Smooth muscle cell (in vitro differentiated cells): ENCODE data around the gene SIX5. TPM values are rescaled to one million over a fixed set of nuclear protein-coding genes. Genes with fewer than 3 reads are reported as not detected.
"Not testable (repeated sequence)": the region's sequence is repeated elsewhere in the genome, so short reads cannot be mapped to it uniquely, and the experiment has no call there.

ENCODE experiments used
- DNase-seq: peaks from one replicate; lab custom pipeline; 2025; ENCODE audit not compliant: unreplicated experiment; lab: John Stamatoyannopoulos, UW
- H2AFZ ChIP-seq: fragments of 200-600 bp; sonication (generic); 2 replicates; pipeline ENCODE4 v1.6.0; 2016; ENCODE audit warnings: antibody characterized with exemption, low read depth, mild to moderate bottlenecking
- H3F3A ChIP-seq: fragments of 200-600 bp; sonication (generic); 2 replicates; pipeline ENCODE4 v1.6.0; 2017; ENCODE audit warnings: antibody characterized with exemption, low read depth
- H3K27ac ChIP-seq: fragments of 200-600 bp; sonication (generic); 2 replicates; pipeline ENCODE4 v1.5.1; 2016; ENCODE audit warnings: low read depth, mild to moderate bottlenecking
- H3K27me3 ChIP-seq: fragments of 200-600 bp; sonication (generic); 2 replicates; pipeline ENCODE4 v1.6.1; 2016; ENCODE audit warnings: low read depth, mild to moderate bottlenecking
- H3K36me3 ChIP-seq: fragments of 200-600 bp; sonication (generic); 2 replicates; pipeline ENCODE4 v1.5.1; 2016; ENCODE audit warnings: low read depth
- H3K4me1 ChIP-seq: fragments of 200-600 bp; sonication (generic); 2 replicates; pipeline ENCODE4 v1.5.1; 2016; ENCODE audit warnings: low read depth
- H3K4me2 ChIP-seq: fragments of 200-600 bp; sonication (generic); 2 replicates; pipeline ENCODE4 v1.6.0; 2016; ENCODE audit warnings: mild to moderate bottlenecking
- H3K4me3 ChIP-seq: fragments of 200-600 bp; sonication (generic); 2 replicates; pipeline ENCODE4 v1.5.1; 2016; ENCODE audit warnings: mild to moderate bottlenecking
- H3K79me2 ChIP-seq: fragments of 200-600 bp; sonication (generic); 2 replicates; pipeline ENCODE4 v1.6.0; 2016; ENCODE audit warnings: low read depth, mild to moderate bottlenecking
- H3K9ac ChIP-seq: fragments of 200-600 bp; sonication (generic); 2 replicates; pipeline ENCODE4 v1.6.0; 2016; ENCODE audit warnings: low read depth
- H3K9me3 ChIP-seq: fragments of 200-600 bp; sonication (generic); replicated peaks from 2 replicates; pipeline ENCODE4 v1.5.1; 2016; ENCODE audit warnings: low read depth
- H4K20me1 ChIP-seq: fragments of 200-600 bp; sonication (generic); 2 replicates; pipeline ENCODE4 v1.6.0; 2016; ENCODE audit warnings: low read depth
- WGBS: methylation state at CpG from one replicate; pipeline ENCODE4 v1.1.7; 2016; ENCODE audit warnings: low lambda C conversion rate; 5-methylcytosine and 5-hydroxymethylcytosine counted together
- polyA plus RNA-seq: library from polyadenylated mRNA; unstranded; fragments of >200 nt; fragmentation: Nextera tagmentation; extraction: Ambion mirVana; gene quantifications from 2 replicates; pipeline ENCODE4 v1.2.1, GENCODE V29; 2016
- total RNA-seq: library from RNA; depleted of rRNA; stranded (reverse); fragments of >200 nt; gene quantifications from 2 replicates; pipeline ENCODE4 v1.2.3, GENCODE V29; 2014
- TF ChIP-seq, protein P1 (sequence below): fragments of 200-600 bp; sonication (generic); IDR thresholded peaks from 2 replicates; pipeline ENCODE4 v1.5.1; 2017; ENCODE audit warnings: borderline replicate concordance, mild to moderate bottlenecking, antibody characterized with exemption; ENCODE audit not compliant: insufficient read depth, poor library complexity, severe bottlenecking

SIX5 gene
- total and polyA plus RNA-seq, 2 experiments from 2014 or later, result 10.2 to 16.0 TPM

- no peak for DNase-seq
- peaks cover 7% of the 10 kb centered on the region for H3K4me1 ChIP-seq
- no peak overlapping the region for H3K4me3 ChIP-seq
- H3K36me3 ChIP-seq, result no peaks in the 10 kb centered on the region
- peak overlapping the region; percentile 36 for H3K27ac ChIP-seq
- no peaks in the 10 kb centered on the region for H3K9me3 ChIP-seq
- H3K4me2 ChIP-seq, result no peak overlapping the region
- no peaks in the 10 kb centered on the region for H4K20me1 ChIP-seq
- H3K79me2 ChIP-seq, result no peaks in the 10 kb centered on the region
- 71% methylated on average over 8 of the region's 8 CpGs for WGBS
- no peak overlapping the region for H3K9ac ChIP-seq
- no peaks in the 10 kb centered on the region for H3K27me3 ChIP-seq
- H2AFZ ChIP-seq, result no peak overlapping the region
- TF ChIP-seq, protein P1, sequence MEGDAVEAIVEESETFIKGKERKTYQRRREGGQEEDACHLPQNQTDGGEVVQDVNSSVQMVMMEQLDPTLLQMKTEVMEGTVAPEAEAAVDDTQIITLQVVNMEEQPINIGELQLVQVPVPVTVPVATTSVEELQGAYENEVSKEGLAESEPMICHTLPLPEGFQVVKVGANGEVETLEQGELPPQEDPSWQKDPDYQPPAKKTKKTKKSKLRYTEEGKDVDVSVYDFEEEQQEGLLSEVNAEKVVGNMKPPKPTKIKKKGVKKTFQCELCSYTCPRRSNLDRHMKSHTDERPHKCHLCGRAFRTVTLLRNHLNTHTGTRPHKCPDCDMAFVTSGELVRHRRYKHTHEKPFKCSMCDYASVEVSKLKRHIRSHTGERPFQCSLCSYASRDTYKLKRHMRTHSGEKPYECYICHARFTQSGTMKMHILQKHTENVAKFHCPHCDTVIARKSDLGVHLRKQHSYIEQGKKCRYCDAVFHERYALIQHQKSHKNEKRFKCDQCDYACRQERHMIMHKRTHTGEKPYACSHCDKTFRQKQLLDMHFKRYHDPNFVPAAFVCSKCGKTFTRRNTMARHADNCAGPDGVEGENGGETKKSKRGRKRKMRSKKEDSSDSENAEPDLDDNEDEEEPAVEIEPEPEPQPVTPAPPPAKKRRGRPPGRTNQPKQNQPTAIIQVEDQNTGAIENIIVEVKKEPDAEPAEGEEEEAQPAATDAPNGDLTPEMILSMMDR, result no peak
- H3F3A ChIP-seq, result peaks cover 9% of the 10 kb centered on the region
Measured at GRCh38 chr19:45800070-45800553, 31.1 kb upstream of the SIX5 start.

GRCh38 chr19:45799541-45799940, 30.5 kb upstream of the SIX5 start:
- not testable (repeated sequence) for H3K79me2 ChIP-seq, H4K20me1 ChIP-seq, H2AFZ ChIP-seq, DNase-seq, H3K36me3 ChIP-seq, H3K27me3 ChIP-seq, H3F3A ChIP-seq, H3K4me3 ChIP-seq, H3K4me1 ChIP-seq, H3K9me3 ChIP-seq, H3K9ac ChIP-seq
- peak overlapping the region; percentile 56 for H3K4me2 ChIP-seq
- H3K27ac ChIP-seq, result peak overlapping the region; percentile 36
- 82% methylated on average over 5 of the region's 5 CpGs for WGBS

DNA sequence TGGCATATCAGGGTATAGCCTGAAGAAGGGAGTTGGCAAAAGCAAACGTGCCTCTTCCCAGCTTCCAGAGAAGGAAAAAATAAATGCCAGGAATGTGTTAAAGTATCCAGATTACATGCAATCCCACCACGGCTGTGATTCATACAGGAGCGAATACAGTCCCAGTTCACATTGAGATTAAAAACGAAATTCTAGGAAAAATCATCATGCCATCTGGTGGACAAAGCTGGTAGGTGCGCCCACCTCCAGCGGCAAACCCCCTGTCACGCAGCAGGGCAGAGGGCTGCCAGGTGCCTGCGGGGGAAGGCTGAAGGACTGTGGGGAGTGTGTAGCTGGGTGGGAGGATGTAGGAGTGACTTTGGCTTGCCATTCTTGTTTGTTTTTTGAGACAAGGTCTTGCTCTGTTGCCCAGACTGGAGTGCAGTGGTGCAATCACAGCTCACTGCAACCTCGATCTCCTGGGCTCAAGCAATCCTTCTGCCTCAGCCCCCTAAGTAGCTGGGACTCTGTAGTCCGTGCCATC, 30.0 kb upstream of the SIX5 start:
- H3K9ac ChIP-seq, result no peak overlapping the region
- peaks cover 9% of the 10 kb centered on the region for H3F3A ChIP-seq
- peaks cover 7% of the 10 kb centered on the region for H3K4me1 ChIP-seq
- TF ChIP-seq, protein P1, result peak; percentile 80
- DNase-seq, result peak; percentile 34
- 20% methylated on average over 10 of the region's 10 CpGs for WGBS
- H3K27me3 ChIP-seq, result no peaks in the 10 kb centered on the region
- peak overlapping the region; percentile 56 for H3K4me2 ChIP-seq
- H3K79me2 ChIP-seq, result no peaks in the 10 kb centered on the region
- peak overlapping the region; percentile 36 for H3K27ac ChIP-seq
- no peaks in the 10 kb centered on the region for H4K20me1 ChIP-seq
- H3K9me3 ChIP-seq, result no peaks in the 10 kb centered on the region
- H2AFZ ChIP-seq, result no peak overlapping the region
- no peaks in the 10 kb centered on the region for H3K36me3 ChIP-seq
- no peak overlapping the region for H3K4me3 ChIP-seq

- H3K9me3 ChIP-seq, result no peaks in the 10 kb centered on the region
- H3K27me3 ChIP-seq, result no peaks in the 10 kb centered on the region
- peaks cover 13% of the 10 kb centered on the region for H4K20me1 ChIP-seq
- H3K79me2 ChIP-seq, result peaks cover 26% of the 10 kb centered on the region
- H3K4me1 ChIP-seq, result peaks cover 11% of the 10 kb centered on the region
- H3F3A ChIP-seq, result peaks cover 5% of the 10 kb centered on the region
- WGBS, result 95% methylated on average over 2 of the region's 2 CpGs
- no peak for DNase-seq
- no peak overlapping the region for H3K4me3 ChIP-seq
- no peak overlapping the region for H3K9ac ChIP-seq
- TF ChIP-seq, protein P1, result no peak
- no peak overlapping the region for H3K27ac ChIP-seq
- no peaks in the 10 kb centered on the region for H3K36me3 ChIP-seq
- no peak overlapping the region for H2AFZ ChIP-seq
- no peak overlapping the region for H3K4me2 ChIP-seq
Measured at GRCh38 chr19:45794627-45795026, 25.6 kb upstream of the SIX5 start.
